Measurements from ENCODE around the gene SEMA4D.
A peak's percentile ranks its signal among the peaks of the same experiment; 100 is the strongest.
"Not testable (repeated sequence)": the region's sequence is repeated elsewhere in the genome, so short reads cannot be mapped to it uniquely, and the experiment has no call there.

Gene SEMA4D

GRCh38 chr9:89382026-89382986 is 115.6 kb downstream of the SEMA4D start:
- no peak for DNase-seq

DNA sequence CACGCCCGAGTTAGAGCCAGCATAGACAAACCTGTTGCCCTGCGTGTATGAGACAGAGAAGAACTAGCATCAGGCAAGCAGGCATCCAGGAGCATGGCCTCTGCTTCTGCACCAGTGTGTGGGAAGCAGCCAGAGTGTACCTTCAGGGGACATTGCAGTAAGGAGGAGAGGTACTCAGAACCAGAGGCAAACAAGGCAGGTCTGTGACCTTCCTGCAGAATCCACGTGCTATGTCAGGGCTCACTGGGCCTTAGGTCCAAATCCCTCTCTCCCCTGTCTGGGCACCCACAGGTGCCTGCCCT is 116.7 kb downstream of the SEMA4D start:
- no peak for DNase-seq

- DNase-seq = no peak
Measured at GRCh38 chr9:89380437-89381307, 117.2 kb downstream of the SEMA4D start.

- DNase-seq = no peak
Measured at GRCh38 chr9:89379508-89380115, 118.3 kb downstream of the SEMA4D start.

- no peak for DNase-seq
Measured at GRCh38 chr9:89379031-89379430, 118.9 kb downstream of the SEMA4D start.

GRCh38 chr9:89378541-89378940 is 119.4 kb downstream of the SEMA4D start:
- no peak for DNase-seq

- DNase-seq = no peak
Measured at GRCh38 chr9:89377411-89377810, 120.5 kb downstream of the SEMA4D start.

DNA sequence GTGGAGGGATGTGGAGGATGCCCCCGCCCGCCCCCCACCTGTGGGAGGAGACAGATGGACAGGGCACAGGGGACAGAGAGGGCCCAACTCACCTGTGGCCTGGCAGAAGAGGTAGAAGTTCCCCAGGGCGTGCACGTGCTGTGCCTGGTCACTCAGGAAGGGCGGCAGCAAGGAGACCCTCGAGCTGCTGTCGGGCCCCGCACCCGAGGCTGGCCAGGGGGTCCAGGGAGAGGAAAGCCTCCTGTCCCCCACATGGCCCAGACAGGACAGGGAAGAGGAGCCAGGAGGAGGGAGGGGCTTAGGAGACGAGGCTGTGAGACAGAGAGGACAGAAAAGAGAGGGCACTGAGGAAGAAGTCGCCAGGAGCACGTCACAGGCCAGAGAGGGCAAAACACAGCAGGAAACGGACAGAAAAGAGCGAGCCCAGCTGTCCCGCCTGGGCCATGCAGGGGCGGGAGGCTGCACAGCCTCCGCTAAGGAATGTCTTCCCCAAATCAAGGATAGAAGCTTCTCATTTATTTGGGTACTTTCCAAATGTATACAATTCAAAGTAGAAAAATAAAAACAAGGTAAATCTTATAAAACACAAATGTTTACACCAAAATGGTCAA is 121.1 kb downstream of the SEMA4D start:
- DNase-seq = no peak

DNA sequence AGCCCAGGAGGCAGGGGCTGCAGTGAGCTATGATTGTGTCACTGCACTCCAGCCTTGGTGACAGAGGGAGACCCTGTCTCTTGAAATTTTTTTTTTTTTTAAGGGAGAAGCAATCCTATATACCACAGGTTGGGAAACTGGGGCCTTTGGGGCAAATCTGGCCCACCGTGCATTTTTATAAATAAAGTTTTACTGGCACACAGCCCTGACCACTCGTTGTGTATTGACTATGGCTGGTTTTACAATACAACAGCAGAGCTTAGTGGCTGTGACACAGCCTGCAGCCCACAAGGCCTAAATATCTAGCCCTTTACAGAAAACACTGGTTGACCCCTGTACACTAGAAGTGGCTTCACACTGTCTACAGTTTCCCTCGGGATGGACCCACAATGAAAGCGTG is 121.6 kb downstream of the SEMA4D start:
- DNase-seq = no peak

- DNase-seq = no peak
Measured at GRCh38 chr9:89375191-89375760, 122.6 kb downstream of the SEMA4D start.

- no peak for DNase-seq
Measured at GRCh38 chr9:89374176-89374575, 123.7 kb downstream of the SEMA4D start.

GRCh38 chr9:89372979-89373378 is 124.9 kb downstream of the SEMA4D start:
- no peak for DNase-seq

- peak; percentile 11 for DNase-seq
Measured at GRCh38 chr9:89372230-89372816, 125.6 kb downstream of the SEMA4D start.

- not testable (repeated sequence) for DNase-seq
Measured at GRCh38 chr9:89371791-89372190, 126.1 kb downstream of the SEMA4D start.

DNA sequence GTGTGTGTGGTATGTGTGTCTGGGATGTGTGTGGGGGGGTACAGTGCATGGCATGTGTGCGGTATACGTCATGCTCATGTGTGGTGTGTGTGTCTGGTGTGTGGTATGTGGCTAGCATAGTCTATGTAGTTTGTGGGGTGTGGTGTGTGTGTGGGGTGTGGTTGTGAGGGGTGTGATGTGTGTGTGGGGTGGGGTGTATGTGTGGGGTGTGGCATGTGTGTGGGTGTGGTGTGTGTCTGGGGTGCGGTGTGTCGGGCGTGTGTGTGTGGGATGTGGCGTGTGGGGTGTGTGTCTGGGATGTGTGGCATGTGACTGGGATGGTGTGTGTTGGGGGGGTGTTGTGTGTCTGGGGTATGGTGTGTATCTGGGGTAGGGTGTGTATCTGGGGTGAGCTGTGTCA is 127.3 kb downstream of the SEMA4D start:
- no peak for DNase-seq

- no peak for DNase-seq
Measured at GRCh38 chr9:89368978-89369377, 128.9 kb downstream of the SEMA4D start.

GRCh38 chr9:89368550-89368949 is 129.4 kb downstream of the SEMA4D start:
- no peak for DNase-seq

GRCh38 chr9:89367726-89368437 is 130.0 kb downstream of the SEMA4D start:
- no peak for DNase-seq

GRCh38 chr9:89367281-89367680 is 130.6 kb downstream of the SEMA4D start:
- DNase-seq = no peak

DNA sequence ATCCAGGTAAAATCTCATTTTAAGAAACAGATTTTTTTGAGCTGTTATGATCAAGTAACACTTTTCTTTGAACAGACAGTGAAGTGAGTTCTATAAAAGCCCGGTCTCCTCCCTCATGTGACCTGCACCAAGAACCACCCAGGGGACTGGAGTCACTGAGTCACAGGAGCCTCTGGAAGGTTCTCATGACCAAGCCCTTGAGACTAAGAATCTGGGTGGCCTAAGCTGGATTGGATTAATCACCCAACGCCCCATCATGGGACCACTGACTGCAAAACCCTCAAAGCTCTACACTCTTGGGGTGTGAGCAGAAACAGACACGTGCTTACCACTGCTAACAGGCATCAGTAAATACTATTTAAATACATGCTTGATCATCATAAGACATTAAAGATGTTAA is 131.2 kb downstream of the SEMA4D start:
- no peak for DNase-seq

GRCh38 chr9:89365532-89365912 is 132.4 kb downstream of the SEMA4D start:
- DNase-seq = no peak

Measured in T1000 (cell line).